ENCODE results near the gene BCL11A. TPM values are rescaled to one million over a fixed set of nuclear protein-coding genes. Genes with fewer than 3 reads are reported as not detected.

Gene BCL11A
- total RNA-seq, 2 experiments from 2014 or later, result 0.57 to 0.98 TPM

GRCh38 chr2:60544954-60545560, 8.4 kb downstream of the BCL11A start:
- intact Hi-C loops (cut with DNase I, micrococcal nuclease), result no loop called here
- no peak overlapping the region for H3K4me3 Mint-ChIP-seq
- no peaks in the 10 kb centered on the region for H3K36me3 Mint-ChIP-seq (ENCODE audit: low read depth)
- H3K27me3 Mint-ChIP-seq, result peaks cover 51% of the 10 kb centered on the region
- H3K9me3 Mint-ChIP-seq (ENCODE audit: low read depth), result no peaks in the 10 kb centered on the region
- ATAC-seq (no peak), DNase-seq (no peak)
- POLR2A ChIA-PET, result no interaction called here
- no peak overlapping the region for H3K27ac Mint-ChIP-seq
- CTCF ChIA-PET, result interaction anchor here (0.6 to 1.8 kb wide), 3 partner anchors 16 to 63 kb away, joined by 3 to 7 read pairs (median 3); no protein-coding TSS in a partner anchor
- peaks cover 30% of the 10 kb centered on the region for H3K4me1 Mint-ChIP-seq

DNA sequence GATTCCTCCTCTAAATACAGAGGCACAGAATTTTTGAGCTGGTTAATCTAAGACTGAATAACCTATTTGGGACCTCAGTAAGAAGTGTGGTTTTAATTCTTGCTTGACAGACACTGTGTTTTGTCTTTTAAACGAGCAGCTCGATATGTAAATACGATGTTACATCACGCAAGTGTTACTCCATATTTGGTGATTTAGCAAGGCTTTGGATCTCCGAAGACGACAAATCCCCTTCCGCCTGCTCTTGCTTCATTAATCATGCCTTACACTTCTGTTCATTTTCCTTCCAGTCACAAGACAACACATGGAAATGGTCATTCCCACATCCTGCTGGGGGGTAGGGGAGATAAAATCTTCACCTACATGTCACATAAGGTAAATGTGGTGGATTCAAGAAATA, 9.4 kb downstream of the BCL11A start:
- intact Hi-C loops (cut with DNase I, micrococcal nuclease), result no loop called here
- ATAC-seq (no peak), DNase-seq (no peak)
- Mint-ChIP-seq H3K9me3 (ENCODE audit: low read depth) (no peaks in the 10 kb centered on the region), H3K4me3 (no peak overlapping the region), H3K27me3 (peaks cover 48% of the 10 kb centered on the region), H3K36me3 (ENCODE audit: low read depth) (no peaks in the 10 kb centered on the region), H3K27ac (no peak overlapping the region), H3K4me1 (peaks cover 24% of the 10 kb centered on the region)
- CTCF ChIA-PET, result interaction anchor here (1.0 to 1.8 kb wide), 3 partner anchors 17 to 38 kb away, joined by 3 to 7 read pairs (median 3); no protein-coding TSS in a partner anchor
- POLR2A ChIA-PET, result no interaction called here

GRCh38 chr2:60541056-60541651, 12.3 kb downstream of the BCL11A start:
- H3K4me3 Mint-ChIP-seq, result no peak overlapping the region
- peaks cover 34% of the 10 kb centered on the region for H3K27me3 Mint-ChIP-seq
- no peak for ATAC-seq
- no peak overlapping the region for H3K27ac Mint-ChIP-seq
- peaks cover 24% of the 10 kb centered on the region for H3K4me1 Mint-ChIP-seq
- intact Hi-C loops (cut with DNase I, micrococcal nuclease), result no loop called here
- DNase-seq, result no peak
- POLR2A ChIA-PET, result no interaction called here
- no peaks in the 10 kb centered on the region for H3K9me3 Mint-ChIP-seq (ENCODE audit: low read depth)
- no peaks in the 10 kb centered on the region for H3K36me3 Mint-ChIP-seq (ENCODE audit: low read depth)
- CTCF ChIA-PET, result interaction anchor here (0.7 to 1.3 kb wide), 3 partner anchors 34 to 631 kb away, joined by 3 read pairs; no protein-coding TSS in a partner anchor

- ATAC-seq (no peak), DNase-seq (no peak)
- Mint-ChIP-seq H3K27ac (no peak overlapping the region), H3K4me1 (peaks cover 24% of the 10 kb centered on the region), H3K4me3 (no peak overlapping the region), H3K9me3 (ENCODE audit: low read depth) (no peaks in the 10 kb centered on the region), H3K36me3 (ENCODE audit: low read depth) (no peaks in the 10 kb centered on the region), H3K27me3 (peaks cover 32% of the 10 kb centered on the region)
- POLR2A ChIA-PET, result no interaction called here
- intact Hi-C loops (cut with DNase I, micrococcal nuclease), result no loop called here
- CTCF ChIA-PET, result interaction anchor here (1.1 to 1.5 kb wide), 2 partner anchors 9 to 46 kb away, joined by 3 to 5 read pairs; no protein-coding TSS in a partner anchor
Observed at GRCh38 chr2:60540074-60540473, 13.4 kb downstream of the BCL11A start.

DNA sequence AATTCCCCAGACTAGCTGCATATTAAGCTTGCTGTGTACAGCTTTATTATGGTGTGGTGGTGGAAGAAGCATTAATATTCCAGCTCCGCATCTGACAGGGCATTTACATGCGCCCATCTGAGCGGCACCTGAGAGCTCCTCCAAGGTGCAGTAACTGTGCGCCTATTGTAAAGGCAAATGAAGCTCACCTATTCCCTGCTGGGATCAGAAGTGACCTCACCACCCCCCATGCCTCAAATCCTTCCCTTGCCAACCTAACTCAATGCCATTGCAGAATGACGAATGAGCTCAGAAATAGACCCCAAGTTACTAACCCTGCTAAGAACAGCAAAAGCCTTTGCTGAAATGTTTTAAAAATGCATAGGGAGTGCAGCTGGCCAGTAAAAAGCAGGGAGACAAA, 14.3 kb downstream of the BCL11A start:
- Mint-ChIP-seq H3K9me3 (ENCODE audit: low read depth) (no peaks in the 10 kb centered on the region), H3K4me3 (no peak overlapping the region), H3K36me3 (ENCODE audit: low read depth) (no peaks in the 10 kb centered on the region), H3K27ac (no peak overlapping the region), H3K27me3 (peaks cover 24% of the 10 kb centered on the region), H3K4me1 (peaks cover 18% of the 10 kb centered on the region)
- ChIA-PET CTCF (interaction anchor here (0.6 to 1.5 kb wide), 7 partner anchors 10 to 1442 kb away, joined by 3 to 8 read pairs (median 3); no protein-coding TSS in a partner anchor), POLR2A (no interaction called here)
- intact Hi-C loops (cut with DNase I, micrococcal nuclease), result no loop called here
- no peak for ATAC-seq
- DNase-seq, result no peak

DNA sequence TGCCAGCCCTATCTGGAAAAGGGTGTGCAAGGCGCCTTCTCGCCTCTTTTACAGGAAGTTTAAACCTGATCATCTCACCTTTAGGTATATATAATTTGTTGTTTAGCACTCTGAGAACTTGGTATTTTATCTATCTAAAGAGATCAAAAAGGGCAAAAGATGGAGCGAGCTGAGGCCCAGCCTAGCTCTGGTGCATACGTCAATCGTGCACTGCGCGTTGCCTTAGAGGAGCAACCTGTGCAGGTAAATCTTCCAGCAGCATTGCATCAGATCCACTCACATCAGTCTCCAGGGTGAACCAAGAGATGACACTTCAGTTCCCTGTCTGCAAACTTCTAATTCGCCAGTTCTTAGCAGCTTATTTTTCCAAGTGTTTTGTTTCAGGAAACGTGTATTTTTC, 15.4 kb downstream of the BCL11A start:
- intact Hi-C loops (cut with DNase I, micrococcal nuclease), result no loop called here
- no peak for DNase-seq
- peaks cover 15% of the 10 kb centered on the region for H3K4me1 Mint-ChIP-seq
- no peaks in the 10 kb centered on the region for H3K9me3 Mint-ChIP-seq (ENCODE audit: low read depth)
- no peak overlapping the region for H3K27ac Mint-ChIP-seq
- no peak for ATAC-seq
- H3K27me3 Mint-ChIP-seq, result peaks cover 21% of the 10 kb centered on the region
- H3K4me3 Mint-ChIP-seq, result no peak overlapping the region
- ChIA-PET CTCF (interaction anchor here (0.7 to 1.3 kb wide), 3 partner anchors 9 to 41 kb away, joined by 3 read pairs; no protein-coding TSS in a partner anchor), POLR2A (no interaction called here)
- H3K36me3 Mint-ChIP-seq (ENCODE audit: low read depth), result no peaks in the 10 kb centered on the region

DNA sequence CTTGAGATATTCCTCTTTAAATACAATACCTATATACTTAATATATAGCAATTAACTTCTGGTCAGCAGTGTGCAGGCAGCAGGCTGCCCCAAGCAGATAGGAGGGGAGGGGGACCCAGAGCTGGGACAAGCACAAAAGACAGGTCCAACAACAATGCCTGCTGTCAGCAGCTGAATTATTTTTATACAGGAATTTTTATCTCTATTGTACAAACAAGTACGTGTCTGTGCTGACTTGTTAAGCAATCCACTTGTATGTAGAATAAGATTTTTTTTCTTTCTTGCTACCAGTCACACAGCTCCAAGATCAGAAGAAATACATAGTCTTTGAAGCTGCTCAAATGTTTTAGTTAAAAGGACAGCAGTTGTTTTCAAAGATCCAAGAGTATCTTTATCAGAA, 16.7 kb downstream of the BCL11A start:
- ChIA-PET CTCF (interaction anchor here (0.9 to 1.2 kb wide), 2 partner anchors 9 to 24 kb away, joined by 3 to 4 read pairs; no protein-coding TSS in a partner anchor), POLR2A (no interaction called here)
- no peaks in the 10 kb centered on the region for H3K9me3 Mint-ChIP-seq (ENCODE audit: low read depth)
- ATAC-seq (no peak), DNase-seq (no peak)
- no peak overlapping the region for H3K4me3 Mint-ChIP-seq
- no peak overlapping the region for H3K27ac Mint-ChIP-seq
- H3K4me1 Mint-ChIP-seq, result peaks cover 17% of the 10 kb centered on the region
- intact Hi-C loops (cut with DNase I, micrococcal nuclease), result no loop called here
- H3K36me3 Mint-ChIP-seq (ENCODE audit: low read depth), result no peaks in the 10 kb centered on the region
- peaks cover 25% of the 10 kb centered on the region for H3K27me3 Mint-ChIP-seq

GRCh38 chr2:60535685-60536312, 17.7 kb downstream of the BCL11A start:
- CTCF ChIA-PET, result interaction anchor here (0.5 to 1.5 kb wide), 2 partner anchors 46 to 90 kb away, joined by 3 to 5 read pairs; no protein-coding TSS in a partner anchor
- no peak overlapping the region for H3K4me3 Mint-ChIP-seq
- DNase-seq (no peak), ATAC-seq (no peak)
- H3K9me3 Mint-ChIP-seq (ENCODE audit: low read depth), result no peaks in the 10 kb centered on the region
- intact Hi-C loops (cut with DNase I, micrococcal nuclease), result no loop called here
- peaks cover 28% of the 10 kb centered on the region for H3K27me3 Mint-ChIP-seq
- no peak overlapping the region for H3K27ac Mint-ChIP-seq
- no peaks in the 10 kb centered on the region for H3K36me3 Mint-ChIP-seq (ENCODE audit: low read depth)
- POLR2A ChIA-PET, result no interaction called here
- peaks cover 21% of the 10 kb centered on the region for H3K4me1 Mint-ChIP-seq

- Mint-ChIP-seq H3K4me1 (peaks cover 23% of the 10 kb centered on the region), H3K27ac (no peak overlapping the region), H3K27me3 (peaks cover 28% of the 10 kb centered on the region), H3K36me3 (ENCODE audit: low read depth) (no peaks in the 10 kb centered on the region), H3K4me3 (no peak overlapping the region), H3K9me3 (ENCODE audit: low read depth) (no peaks in the 10 kb centered on the region)
- CTCF ChIA-PET, result interaction anchor here (0.5 to 1.5 kb wide), 4 partner anchors 15 to 140 kb away, joined by 3 to 5 read pairs (median 3); no protein-coding TSS in a partner anchor
- ATAC-seq (no peak), DNase-seq (no peak)
- intact Hi-C loops (cut with DNase I, micrococcal nuclease), result no loop called here
- POLR2A ChIA-PET, result no interaction called here
Observed at GRCh38 chr2:60534892-60535684, 18.4 kb downstream of the BCL11A start.

DNA sequence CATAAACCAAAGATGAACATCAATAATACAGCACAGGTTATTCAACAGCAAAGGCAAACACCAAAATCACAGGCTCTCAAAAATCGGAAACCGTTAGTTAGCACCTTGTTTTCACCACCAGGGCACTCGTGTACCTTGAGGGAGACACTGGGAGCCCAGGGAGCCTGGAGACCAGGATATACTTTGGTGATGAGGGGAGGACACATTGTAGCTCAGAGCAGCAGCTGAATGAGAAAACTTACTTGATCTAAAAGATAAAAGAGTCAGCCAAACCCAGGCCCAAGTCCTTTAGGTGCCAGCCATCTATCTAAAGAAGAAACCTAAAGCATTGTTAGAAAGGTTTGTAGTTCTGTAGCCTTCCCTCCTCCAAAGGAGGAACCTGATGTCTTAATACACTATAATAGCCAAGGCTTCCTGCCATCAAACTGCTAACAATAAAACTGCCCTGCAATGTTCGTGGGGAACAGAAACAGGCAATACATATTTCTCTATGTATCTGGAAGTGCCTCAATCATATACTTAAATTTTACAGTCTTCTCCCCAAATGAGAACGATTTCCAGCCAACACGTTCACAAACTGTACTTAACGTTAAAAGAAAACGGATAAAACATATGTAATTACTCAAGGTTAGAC, 19.3 kb downstream of the BCL11A start:
- intact Hi-C loops (cut with DNase I, micrococcal nuclease), result no loop called here
- Mint-ChIP-seq H3K4me3 (no peak overlapping the region), H3K36me3 (ENCODE audit: low read depth) (no peaks in the 10 kb centered on the region), H3K27ac (no peak overlapping the region), H3K27me3 (peaks cover 27% of the 10 kb centered on the region), H3K9me3 (ENCODE audit: low read depth) (no peaks in the 10 kb centered on the region), H3K4me1 (peaks cover 24% of the 10 kb centered on the region)
- DNase-seq (no peak), ATAC-seq (no peak)
- ChIA-PET CTCF (interaction anchor here (0.8 to 1.2 kb wide), 2 partner anchors 16 to 141 kb away, joined by 3 read pairs; no protein-coding TSS in a partner anchor), POLR2A (no interaction called here)

All from activated CD4-positive, alpha-beta T cell treated with anti-CD3 and anti-CD28 coated beads for 36 hours (primary cell).